NCI-H2081 (cell line): ENCODE data around the gene LRP1B.

Experiments used
- DNase-seq, 2 experiments: peaks; one replicate each; lab custom pipeline; 2025; lab: John Stamatoyannopoulos, UW

Gene LRP1B

DNA sequence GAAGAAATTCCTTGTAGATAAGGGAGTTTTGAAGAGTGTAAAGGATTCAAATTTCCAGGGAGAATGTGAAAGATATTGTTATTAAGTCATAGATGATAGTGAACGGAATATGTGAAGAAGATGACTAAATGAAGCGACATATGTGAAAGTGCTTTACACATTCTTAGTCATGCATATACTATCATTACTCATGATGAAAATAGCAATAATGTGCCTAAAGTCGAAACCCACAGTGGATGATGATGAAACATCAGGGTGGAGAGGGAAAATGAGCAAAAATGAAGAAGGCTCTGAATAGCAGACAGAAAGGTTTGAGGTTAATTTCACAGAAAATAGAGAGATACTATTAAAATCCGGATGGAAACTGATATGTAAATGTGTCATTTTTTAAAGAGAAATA, 1237.1 kb downstream of the LRP1B start:
- DNase-seq: no peak

GRCh38 chr2:140892911-140893637, 1237.7 kb downstream of the LRP1B start:
- no peak for DNase-seq

DNA sequence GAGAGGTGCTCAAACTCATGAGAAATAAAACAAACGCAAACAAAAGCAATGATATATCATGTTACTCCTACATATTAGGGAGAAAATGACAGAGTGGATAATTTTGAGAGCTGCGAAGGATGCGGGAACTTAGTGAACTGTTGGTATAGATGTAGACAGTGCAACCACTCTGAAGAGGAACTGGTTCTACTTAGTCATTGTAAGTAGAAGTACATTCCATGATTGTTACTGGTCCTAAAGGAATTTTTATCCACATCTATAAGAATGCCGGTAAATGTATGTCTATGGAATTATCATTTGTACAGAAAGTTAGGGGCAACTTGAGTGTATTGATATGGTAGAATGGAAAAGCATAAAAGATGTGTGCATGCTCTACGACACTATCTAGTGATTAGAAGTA, 1238.4 kb downstream of the LRP1B start:
- DNase-seq: no peak

DNA sequence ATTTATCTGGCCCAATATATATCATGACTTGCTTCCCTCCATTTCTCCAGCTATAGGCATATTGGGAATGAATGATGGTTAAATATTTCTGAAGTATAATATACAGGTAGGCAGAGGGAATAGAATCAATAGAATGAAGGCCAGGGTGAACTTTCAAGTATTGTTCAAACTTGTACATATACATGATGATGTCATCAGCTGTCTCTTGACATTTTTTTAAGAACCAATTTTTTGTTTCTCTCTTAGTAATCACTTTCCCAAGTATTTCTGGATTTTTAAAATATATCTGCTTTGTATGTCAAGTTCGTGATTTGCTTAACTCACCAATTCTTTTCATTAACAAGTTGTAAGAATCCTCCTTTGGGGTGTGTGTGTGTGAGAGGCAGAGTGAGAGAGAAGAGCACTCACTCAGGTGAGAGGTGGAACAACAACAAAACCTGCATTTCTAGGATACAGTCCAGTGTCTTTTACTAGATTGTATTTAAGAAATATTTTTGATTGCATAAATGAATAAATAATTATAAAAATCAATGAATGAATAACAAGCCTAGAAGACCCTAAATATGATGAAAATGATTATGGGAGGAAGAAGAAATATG, 1239.1 kb downstream of the LRP1B start:
- DNase-seq: no peak

GRCh38 chr2:140882671-140883620, 1247.9 kb downstream of the LRP1B start:
- DNase-seq: no peak

GRCh38 chr2:140880573-140880972, 1250.2 kb downstream of the LRP1B start:
- DNase-seq: no peak

- no peak for DNase-seq
Measured at GRCh38 chr2:140876015-140876414, 1254.8 kb downstream of the LRP1B start.

GRCh38 chr2:140873915-140874531, 1256.8 kb downstream of the LRP1B start:
- DNase-seq: no peak

DNA sequence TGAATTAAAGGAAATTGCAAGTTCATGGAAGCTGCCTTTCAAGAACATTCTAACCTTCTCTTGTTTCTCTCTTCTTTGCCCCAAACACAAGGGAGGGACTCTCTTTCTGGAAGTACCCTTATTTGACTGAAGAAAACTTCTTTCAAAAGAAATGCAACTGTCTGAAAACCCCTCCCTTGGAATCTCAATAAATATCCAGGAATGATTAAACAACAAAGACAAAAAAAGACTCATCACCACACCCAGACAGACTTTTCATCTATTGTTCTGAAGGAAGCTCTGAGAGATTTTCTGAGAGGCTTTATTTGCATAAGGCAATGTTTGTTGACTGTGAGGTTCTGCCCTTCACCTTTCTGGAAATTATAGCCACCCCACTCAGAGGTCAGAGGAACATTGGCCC, 1260.9 kb downstream of the LRP1B start:
- no peak for DNase-seq

DNA sequence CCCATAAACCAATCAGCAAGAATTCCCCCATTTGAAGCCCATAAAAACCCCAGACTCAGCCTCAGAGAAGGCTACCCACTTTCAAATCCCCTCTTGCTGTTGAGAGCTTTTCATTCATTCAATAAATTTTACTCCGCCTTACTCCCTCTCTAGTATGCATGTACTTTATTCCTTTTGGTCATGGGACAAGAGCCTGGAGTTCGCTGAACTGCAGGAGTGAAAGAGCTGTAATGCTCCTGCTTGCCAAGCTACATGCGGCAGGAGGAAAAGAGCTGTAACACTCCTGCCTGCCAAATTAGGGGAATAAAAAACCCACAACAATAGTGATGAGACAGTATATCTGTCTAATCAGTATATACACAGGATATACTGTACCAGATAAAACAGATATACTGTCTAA, 1261.7 kb downstream of the LRP1B start:
- no peak for DNase-seq

DNA sequence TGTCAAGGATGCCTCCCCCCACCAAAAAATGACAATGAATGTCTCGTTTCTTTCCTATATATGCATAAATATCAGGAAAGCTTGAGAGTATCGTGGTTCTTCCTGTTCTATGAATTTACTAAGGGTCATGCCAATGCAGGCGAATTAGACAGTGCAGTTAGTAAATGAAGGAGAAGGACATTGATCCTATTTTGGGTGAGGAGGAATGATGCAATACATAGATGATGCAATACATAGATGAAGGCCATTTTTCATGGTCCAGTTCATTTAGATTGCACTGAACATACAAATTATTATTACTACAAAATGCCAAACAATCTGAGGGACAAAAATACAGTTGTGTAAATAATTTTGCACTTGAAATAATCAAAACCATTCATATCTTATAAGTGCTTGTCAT, 1265.0 kb downstream of the LRP1B start:
- no peak for DNase-seq

GRCh38 chr2:140863713-140864112, 1267.1 kb downstream of the LRP1B start:
- peak; percentile 64 to 72 for DNase-seq

DNA sequence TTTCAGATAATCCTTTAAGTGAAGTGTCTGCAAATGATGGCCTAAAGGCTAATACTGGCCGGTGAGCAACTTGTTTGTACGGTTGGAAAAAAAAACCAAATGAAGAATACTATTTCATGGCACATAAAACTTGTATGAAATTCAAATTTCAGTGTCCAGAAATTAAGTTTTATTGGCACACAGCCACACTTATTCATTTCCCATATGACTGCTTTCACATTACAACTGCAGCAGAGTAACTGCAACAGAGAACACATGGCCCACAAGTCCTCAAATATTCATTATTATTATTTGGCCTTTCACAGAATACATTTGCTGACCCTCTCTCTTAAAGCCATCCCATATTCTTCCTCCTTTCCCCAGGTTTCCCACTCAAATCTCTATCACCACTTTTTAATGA, 1268.6 kb downstream of the LRP1B start:
- DNase-seq: no peak

DNA sequence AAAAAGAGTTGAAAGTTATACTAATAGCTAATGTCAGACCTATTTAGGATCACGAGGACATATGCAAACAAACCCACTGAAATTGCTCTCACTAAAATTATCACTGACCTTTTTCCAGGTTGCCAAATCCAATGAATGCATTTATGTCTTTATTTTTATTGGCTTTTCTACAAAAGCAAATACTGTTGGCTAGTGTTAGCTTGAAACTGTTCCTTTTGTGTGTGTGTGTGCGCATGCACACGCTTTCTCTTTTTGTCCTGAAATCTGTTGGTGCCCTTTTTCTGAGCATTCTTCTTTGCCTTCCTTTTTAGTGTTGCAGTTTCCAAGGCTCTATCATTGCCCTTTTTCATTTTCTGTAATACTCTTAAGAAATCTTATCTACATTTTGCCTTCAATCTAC, 1269.2 kb downstream of the LRP1B start:
- peak in 1 of 2 experiments; percentile 50 for DNase-seq

DNA sequence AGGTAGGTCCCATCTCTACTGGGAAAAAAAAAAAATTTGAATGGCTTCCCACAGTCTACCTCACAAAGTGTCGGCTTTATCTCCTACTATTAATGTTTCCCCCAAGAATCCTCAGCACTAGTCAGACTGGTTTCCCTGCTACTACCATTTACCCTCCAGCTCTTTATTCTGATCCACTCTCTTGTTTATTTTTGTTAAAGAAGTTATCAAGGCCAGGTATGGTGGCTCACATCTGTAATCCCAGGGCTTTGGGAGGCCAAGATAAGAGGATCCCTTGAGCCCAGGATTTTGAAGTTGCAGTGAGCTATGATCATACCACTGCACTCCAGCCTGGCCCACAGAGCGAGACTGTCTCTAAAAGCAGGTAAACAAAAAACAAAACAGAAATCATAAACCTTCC, 1275.3 kb downstream of the LRP1B start:
- no peak for DNase-seq

- DNase-seq: no peak
Measured at GRCh38 chr2:140851258-140851981, 1279.4 kb downstream of the LRP1B start.

DNA sequence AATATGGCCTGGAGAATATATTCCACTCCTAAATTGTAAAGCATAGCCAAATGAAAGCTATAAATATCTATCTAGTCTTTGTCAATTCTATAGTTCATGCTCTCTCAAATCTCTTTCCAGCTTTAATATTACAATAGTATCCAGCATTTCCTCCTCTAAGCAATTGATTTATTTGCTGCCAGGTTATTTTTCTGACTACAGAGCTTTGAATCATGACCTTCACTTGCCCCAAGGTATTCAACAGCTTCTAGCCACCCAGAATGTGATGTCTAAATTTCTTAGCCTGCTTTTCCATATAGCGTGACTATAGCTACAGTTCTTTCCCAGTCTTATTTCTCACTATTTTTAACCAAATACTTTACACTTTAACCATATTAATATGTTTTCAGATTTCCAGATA, 1287.6 kb downstream of the LRP1B start:
- DNase-seq: no peak

GRCh38 chr2:140842110-140842509, 1288.7 kb downstream of the LRP1B start:
- no peak for DNase-seq

DNA sequence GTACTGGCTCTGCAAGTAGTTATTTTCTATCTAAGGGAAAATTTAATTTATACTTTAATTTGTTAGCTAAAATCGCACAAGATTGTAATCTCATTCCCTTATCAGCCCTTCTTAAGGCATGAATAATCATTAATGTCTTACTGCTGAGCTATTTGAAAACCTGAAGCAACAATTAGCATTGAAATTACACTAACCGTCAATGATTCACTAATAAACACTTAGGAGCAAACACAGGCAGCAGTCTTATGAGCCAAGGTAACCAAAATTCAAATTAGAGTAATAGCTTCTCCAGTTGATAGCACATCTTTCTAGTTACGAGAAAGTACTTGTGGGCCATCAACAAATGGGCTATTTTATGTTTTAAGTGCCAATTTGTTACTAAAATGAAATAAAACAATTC, 1289.7 kb downstream of the LRP1B start:
- DNase-seq: no peak

- no peak for DNase-seq
Measured at GRCh38 chr2:140836826-140837225, 1294.0 kb downstream of the LRP1B start.

- DNase-seq: no peak
Measured at GRCh38 chr2:140835079-140835478, 1295.7 kb downstream of the LRP1B start.

DNA sequence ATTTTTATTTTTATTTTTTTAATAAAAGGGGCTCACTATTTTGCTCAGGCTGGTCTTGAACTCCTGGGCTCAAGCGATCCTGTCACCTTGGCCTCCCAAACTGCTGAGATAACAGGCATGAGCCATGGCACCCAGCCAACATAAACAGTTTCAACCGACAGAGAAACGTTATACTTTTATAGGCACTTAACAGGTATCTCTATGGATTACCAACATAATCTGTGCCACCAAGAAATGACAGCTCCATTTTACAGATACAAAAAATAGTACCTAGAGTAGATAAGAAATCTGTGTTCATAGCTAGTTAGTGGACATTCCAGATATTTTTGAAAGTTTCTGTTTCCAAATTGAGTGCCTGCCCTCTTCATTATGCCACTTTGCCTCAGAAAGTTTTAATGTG, 1316.7 kb downstream of the LRP1B start:
- DNase-seq: peak; percentile 44 to 58
